GM12801 (cell line): Measurements from ENCODE around the gene CEL.

Experiments used
- CTCF ChIP-seq: IDR thresholded peaks from one replicate; pipeline ENCODE4 v1.5.1; 2011; ENCODE audit warnings: control low read depth; ENCODE audit not compliant: insufficient read length; ENCODE audit errors: extremely low read depth

The CEL gene

DNA sequence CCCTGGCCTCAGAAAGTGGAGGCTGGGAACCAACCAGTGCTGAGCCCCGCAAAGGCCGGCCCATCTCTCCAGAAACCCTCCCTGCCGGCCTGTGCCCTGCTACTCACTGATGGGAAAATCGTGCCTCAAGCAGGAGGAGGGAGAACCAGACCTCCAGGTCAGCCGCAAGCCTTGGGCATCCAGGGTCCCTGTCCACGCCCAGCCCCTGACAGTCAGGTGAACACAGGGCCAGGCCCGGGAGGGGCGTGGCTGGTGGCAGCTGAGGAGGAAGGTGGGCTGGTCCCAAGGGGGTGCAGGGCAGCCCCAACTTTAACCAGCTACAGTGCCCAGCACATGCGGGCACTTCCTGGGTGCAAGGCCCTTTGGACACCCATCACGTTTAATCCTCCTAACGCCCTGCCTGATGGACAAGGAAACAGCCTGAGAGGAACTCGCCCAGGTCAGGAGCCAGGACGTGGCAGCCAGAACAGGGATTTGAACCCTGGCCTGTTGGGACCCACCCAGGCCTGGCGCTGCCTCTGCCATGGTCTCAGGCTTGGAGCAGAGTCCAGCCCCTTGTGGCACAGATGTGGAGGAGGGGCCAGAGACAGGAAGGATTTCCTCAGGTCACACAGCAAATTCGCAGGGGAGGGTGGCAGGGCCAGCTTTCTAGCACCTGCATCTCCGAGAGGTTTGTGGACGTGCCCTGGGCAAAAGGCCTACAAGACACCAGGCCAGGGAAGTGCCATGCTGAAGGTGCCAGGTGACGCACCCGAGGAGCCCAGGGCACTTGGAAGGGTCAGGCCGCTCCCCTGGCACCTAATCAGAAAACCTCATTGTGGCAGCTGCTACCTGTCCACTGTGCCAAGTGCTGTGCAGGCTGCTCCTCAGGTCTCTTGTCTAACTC, 54.8 kb downstream of the CEL start:
- TF ChIP-seq CTCF: no peak

DNA sequence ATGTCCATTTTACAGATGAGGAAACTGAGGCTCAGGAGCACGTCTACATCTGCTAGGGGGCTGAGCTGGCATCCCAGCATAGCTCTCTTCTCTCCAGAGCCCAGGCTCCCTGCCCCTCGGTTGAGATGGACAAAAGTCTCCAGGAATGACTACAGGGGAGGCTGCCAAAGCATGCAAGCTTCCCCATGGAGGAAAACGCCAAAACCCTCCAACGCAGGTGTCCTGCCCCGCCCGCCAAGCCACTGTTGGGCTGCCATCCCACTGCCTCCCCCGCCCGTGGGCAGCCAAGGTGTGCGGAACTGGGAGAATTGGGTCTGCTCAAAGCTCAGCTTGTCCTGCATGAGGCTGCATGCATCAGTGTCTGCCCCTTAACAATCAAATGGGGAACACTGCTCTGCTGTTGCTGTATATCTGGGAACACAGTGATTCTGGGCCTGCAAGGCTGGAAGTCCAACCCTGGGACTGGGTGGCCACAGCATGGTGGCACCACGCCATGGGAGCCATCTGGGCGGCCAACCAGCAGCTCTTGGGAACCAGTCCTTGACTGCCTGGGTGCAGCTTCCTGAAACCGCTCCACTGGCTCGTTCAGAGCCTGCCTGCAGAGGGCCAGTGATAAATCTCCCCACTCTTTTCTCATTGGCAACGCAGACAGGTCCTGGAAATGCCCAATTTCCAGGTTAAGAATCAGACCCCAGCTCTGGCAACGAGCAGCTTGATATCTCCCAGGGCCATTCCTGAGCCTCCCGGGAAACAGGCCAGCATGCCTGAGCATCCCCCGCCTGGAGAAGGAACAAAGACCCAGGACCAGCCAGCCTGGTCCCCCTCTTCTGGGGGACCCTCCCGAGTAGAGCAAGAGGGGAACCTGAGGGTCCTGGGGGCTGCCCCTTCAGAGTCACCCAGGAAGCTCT, 55.7 kb downstream of the CEL start:
- TF ChIP-seq CTCF: no peak

DNA sequence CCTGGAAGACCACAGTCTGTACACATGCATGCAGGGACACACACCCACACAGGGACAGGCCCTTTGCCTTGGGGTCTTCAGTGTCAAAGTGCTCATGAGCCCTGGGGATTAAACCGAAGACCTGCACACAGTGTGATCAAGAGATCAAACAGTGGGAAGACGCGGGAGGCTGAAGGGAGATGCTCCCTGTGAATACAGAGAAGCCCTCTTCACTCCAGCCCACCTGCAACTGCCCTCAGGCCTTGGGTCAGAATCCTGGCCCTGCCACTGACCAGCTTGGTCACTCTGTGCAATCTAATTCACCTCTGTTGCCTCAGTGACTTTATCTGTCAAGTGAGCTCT, 56.4 kb downstream of the CEL start:
- TF ChIP-seq CTCF: no peak

- TF ChIP-seq CTCF: no peak
Measured at GRCh38 chr9:133118568-133118967, 56.8 kb downstream of the CEL start.

DNA sequence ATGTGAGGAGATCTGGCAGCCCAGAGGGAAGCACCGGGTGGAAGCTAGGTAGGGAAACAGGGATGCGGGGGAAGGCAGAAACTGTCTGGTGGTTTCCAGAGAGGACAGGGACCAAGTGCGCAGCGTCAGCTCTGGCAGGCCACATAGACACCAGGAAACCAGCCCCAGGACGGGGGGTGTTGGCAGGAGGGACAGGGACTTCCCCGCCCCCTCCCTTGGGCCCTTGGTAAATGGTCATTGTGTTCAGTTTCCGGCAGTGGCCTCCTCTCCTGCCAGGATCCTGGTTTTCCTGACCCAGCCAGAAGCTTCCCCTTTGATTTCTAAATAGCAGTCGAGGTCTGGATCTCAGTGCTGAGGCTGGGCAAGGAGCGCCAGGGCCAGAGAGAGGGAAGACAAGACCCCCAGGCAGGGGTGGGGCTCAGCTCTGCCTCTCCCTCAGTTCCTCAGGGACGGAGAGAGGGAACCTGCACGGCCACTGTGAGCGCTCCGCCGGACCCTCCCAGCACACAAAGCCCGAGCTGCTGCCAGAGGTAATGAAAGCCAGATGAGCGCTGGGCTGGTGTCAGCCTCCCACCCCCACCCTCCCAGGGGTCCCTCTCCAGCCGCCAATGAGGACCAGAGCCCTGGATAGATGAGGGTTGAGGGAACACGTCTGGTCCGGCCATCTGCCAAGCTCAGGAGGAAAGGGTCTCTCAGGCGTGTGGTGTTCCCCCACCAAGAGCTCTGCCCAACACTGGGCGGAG, 57.5 kb downstream of the CEL start:
- no peak for TF ChIP-seq CTCF

GRCh38 chr9:133119846-133120500, 58.2 kb downstream of the CEL start:
- TF ChIP-seq CTCF: no peak
